HuH-7.5 (cell line): ENCODE measurements around the gene ZNF439.
"Not testable (repeated sequence)": the region's sequence is repeated elsewhere in the genome, so short reads cannot be mapped to it uniquely, and the experiment has no call there.

Experiments
- DNase-seq: peaks from one replicate; pipeline ENCODE4 v3.0.0; 2011; ENCODE audit warnings: low spot score

Gene ZNF439

DNA sequence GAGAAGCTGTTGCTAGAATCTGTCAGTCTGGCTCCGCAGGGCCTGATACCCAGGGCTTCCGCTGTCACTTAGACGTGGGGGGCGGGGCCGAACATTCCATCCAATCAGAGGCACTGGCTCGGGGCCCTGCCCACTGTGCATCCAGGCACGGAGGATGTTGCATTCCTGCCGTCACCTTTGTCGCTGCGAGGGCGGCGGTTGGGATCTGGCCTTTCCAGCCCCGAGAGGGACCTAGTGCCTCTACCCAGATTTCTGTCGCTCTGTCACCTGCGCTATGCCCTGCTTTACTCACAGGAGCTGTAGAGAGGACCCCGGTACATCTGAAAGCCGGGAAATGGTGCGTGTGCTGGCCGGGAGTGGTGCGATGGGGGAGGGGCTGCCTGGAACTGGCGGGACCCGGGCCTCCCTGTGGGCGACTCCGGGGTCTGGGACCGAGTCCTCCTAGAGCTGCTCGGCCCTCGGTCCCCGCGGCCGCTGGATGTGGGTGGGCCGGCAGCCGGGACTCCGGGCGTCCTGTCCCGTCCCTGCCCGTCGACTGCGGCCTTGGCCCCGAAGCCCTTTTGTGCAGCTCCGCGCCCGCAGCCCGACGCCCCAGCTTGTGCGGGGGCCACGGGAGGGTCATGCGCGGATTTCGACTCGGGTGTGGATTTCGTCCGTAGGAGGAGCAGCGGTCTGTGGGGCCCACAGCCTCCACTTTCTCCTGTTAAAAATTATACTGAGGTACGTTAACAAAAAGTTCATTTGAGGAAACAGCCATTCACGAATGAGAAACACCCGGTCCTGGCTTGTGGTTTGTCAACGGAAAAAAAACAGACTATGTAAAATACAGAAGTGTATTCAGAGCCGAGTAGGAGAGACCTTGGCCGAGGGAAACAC lies at the start of gene ZNF439:
Gene ZNF439, plus strand, starts transcription at position 133 of the 876 bp plus-strand sequence. Its CDS starts 142 bp downstream, at position 275.
- DNase-seq: peak; percentile 62

DNA sequence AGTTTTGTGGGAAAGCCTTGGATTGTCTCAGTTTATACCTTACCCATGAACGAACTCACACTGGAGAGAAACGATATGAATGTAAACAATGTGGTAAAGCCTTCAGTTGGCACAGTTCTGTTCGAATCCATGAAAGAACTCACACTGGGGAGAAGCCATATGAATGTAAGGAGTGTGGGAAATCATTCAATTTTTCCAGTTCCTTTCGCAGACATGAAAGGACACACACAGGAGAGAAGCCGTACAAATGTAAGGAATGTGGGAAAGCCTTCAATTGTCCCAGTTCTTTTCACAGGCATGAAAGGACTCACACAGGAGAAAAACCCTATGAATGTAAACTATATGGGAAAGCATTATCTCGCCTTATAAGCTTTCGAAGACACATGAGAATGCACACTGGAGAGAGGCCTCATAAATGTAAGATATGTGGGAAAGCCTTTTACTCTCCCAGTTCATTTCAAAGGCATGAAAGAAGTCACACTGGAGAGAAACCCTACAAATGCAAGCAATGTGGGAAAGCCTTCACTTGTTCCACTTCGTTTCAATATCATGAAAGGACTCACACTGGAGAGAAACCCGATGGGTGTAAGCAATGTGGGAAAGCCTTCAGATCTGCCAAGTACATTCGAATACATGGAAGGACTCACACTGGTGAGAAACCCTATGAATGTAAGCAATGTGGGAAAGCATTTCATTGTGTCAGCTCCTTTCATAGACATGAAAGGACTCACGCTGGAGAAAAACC lies 42.0 kb upstream of the ZNF439 start:
- no peak for DNase-seq

DNA sequence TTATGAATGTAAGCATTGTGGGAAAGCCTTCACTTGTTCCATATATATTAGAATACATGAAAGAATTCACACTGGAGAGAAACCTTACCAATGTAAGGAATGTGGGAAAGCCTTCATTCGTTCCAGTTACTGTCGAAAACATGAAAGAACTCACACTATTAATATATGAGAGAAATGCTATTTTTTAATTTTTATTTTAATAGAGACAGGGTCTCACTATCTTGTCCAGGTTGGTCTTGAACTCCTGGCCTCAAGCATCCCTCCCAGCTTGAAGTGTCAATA lies 41.5 kb upstream of the ZNF439 start:
- no peak for DNase-seq

DNA sequence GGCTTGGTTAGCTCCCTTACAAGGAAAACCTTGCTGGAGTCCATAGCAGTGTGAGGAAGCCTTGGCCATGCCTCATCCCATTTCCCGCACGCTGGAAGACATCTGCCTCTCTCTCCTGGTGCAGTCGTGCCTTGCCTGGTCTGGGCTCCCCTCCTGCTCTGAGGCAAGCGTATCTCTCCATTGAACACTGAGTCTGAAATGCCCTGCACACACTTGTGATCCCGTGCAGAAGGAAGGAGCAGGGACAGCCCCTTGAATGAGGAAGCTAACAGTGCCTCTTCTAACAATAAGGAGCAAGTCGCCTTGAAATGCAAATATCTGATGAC lies 34.9 kb upstream of the ZNF439 start:
- DNase-seq: no peak

DNA sequence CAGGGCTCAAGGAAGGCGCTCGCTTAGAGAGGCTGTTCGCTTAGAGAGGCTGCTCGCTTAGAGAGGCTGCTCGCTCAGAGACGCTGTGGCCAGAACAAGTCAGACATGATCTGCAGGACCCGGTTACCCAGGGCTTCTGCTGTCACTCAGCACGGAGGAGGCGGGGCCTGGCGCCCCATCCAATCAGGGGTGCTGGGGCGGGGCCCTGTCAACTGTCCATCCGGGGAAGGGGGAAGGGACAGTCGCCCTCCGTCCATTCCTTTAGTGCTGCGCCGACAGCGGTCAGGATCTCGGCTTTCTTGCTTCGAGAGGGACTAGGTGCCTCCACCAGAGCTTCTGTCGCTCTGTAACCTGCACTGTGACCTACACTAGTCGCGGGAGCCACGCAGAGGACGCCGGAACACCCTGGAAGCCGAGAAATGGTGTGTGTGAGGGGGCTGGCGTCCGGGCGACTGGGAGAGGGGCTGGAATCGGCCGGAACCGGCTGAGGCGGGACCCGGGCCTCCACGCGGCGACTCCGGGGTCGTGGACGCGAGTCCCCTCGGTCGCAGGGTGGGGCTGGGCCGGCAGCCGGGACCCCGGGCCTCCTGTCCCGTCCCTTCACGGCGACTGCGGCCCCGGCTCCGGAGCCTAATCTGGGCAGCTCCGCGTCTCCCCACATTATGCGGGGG lies 34.4 kb upstream of the ZNF439 start, which contains the start of gene ZNF440:
Gene ZNF440, plus strand, starts transcription at position 245 of the 671 bp plus-strand sequence. Its CDS starts 175 bp downstream, at position 420.
- DNase-seq: peak; percentile 93

DNA sequence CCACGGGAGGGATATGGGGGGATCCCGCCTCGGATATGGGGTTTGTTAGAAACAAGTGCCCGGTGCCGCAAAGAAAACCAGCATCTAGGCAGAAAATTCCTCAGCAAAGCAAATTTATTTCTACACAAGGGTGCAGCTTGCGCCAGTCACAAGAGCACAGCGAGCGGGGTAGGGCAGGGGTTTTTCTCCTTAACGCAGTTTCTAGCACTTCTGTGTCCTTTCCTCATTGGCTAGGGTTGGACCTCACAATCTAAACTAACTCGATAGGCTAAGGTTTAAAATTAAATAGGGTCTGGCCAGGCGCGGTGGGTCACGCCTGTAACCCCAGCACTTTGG lies 33.9 kb upstream of the ZNF439 start:
- DNase-seq: no peak

DNA sequence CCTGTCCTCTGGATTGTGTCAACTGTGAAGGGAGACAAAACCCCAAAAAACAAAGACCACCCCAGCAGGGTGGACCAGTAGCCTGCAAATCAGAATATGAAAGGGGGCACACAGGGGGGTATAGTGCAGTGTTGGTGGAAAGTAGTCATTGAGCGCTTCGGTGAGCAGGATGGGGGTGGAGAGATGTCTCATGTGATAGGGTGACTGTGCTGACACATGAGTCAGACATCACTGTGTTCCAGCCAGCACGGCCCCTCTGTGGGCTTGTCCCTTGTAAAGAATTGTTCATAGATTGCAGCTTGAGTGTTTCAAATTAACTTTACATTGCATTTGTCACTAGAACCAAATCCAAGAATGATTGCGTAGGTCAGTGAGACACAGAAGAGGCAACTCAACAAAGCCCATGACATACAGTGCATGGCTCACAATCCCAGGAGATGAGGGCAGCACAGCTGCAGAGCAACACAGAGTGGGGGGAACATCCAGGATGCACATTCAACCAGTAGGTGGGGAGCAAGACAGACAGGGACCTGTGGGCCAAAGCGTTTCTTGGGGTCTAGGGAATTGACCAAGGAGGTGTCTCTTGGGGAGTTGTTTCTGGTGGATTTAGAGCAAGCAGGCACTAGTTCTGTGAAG lies 26.9 kb upstream of the ZNF439 start:
- DNase-seq: no peak

DNA sequence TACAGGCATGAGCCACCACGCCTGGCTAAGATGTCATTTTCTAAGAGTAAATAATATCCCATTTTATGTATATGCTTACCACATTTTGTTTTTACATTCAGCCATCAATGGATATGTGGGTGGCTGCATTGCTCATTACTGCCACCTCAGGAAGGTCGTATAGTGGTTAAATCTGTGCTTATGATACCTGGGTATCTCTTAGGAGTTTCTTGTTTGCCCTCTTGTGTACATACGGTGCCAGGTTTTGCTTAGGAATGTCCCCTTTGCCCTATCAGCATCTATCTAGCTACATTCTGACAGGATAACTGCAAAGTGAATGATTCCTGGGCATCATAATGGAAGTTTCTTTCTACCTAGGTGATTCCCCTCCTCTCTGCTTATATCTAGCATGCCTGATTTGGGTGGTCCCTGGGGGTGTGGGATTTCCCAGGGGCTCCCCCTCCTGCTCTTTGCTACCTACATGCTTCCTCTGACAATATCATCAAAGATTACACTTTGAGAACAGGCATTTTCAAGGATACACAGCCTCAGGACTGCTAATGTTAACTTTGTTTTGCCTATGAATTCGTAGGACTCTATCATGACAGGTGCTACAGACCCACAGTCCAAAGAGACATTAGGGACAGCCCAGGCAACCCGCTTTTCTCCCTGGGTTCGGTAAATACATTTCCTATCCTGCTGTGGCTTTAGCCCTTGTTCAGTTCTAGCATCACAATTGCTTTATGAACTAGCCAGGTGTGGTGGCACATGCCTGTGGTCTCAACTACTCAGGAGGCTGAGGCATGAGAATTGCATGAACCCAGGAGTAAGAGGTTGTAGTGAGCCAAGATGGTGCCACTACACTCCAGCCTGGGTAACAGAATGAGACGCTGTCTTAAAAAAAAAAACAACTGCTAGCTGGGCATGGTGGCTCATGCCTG lies 19.3 kb upstream of the ZNF439 start:
- DNase-seq: not testable (repeated sequence)

DNA sequence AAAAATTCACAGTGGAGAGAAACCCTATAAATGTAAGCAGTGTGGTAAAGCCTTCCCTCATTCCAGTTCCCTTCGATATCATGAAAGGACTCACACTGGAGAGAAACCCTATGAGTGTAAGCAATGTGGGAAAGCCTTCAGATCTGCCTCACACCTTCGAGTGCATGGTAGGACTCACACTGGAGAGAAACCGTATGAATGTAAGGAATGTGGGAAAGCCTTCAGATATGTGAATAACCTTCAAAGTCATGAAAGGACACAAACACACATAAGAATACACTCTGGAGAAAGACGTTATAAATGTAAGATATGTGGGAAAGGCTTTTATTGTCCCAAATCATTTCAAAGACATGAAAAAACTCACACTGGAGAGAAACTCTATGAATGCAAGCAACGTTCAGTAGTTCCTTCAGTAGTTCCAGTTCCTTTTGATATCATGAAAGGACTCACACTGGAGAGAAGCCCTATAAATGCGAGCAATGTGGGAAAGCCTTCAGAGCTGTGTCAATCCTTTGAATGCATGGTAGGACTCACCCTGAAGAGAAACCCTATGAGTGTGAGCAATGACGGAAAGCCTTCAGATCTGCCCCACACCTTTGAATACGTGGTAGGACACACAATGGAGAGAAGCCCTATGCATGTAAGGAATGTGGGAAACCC lies 16.1 kb upstream of the ZNF439 start:
- DNase-seq: no peak

DNA sequence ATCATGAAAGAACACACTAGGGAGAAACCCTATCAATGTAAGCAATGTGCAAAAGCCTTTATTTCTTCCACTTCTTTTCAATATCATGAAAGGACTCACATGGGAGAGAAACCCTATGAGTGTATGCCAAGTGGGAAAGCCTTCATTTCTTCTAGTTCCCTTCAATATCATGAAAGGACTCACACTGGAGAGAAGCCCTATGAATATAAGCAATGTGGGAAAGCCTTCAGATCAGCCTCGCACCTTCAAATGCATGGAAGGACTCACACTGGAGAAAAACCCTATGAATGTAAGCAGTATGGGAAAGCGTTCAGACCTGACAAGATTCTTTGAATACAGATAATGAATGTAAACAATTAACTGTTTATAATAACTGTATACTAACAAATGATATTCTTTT lies 15.0 kb upstream of the ZNF439 start:
- no peak for DNase-seq

DNA sequence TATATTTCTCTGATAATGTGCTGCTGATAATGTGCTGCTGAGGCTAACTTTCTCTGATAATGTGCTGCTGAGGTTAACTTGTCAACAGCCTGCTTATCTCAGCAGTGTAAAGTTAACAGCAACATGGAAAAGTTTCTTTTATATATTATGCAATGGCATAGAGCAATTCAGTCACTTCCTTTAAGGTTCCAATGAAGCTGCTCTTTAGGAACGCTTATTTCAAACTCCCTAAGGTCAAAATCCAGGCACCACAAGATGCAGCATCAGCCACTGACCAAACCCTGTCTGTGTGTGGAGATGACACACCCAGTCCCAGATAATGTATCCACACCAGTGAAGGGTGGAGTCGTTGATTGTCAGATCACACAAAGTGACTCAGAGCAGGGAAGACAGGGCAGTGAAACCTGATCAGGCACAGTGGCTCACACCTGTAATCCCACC lies 12.9 kb upstream of the ZNF439 start:
- DNase-seq: not testable (repeated sequence)

DNA sequence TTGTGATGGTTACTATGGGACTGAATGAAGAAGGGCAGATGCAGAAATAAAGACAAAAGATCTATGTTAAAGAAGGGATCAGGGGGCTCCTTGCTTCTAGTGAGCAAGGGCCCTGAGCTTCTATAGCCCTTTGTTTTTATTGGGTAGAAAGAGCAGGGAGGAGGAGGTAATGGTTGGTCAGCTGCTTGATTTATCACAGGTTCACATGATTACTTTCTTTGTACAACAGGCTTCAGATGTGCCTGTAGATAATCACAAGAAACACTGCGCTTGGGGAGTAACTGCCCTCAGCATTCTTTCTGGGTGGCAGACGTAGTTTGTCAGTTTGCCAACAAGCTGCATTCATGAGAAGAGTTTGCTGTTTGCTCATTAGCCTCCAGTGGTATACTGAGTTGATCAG lies 4.8 kb upstream of the ZNF439 start:
- no peak for DNase-seq

DNA sequence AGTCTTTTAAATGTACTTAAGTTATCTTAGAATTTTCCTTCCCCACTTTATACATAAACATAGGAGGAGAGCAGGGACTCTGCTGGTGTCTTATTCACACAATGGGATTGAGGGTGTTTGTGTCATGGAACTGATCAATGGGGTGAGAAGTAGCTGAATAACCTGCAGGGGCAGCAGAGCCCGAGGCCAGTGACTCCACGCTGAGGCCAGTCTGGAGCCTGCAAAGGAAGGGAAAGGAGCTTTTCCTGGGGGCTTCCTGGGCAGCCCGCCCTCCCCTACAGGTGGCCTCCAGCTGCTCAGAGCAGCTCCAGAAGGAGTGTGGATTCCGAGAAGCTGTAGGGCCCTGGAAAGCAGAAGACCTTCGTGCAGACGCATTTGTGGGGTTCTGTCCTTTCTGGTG lies 911 bp upstream of the ZNF439 start:
- DNase-seq: not testable (repeated sequence)

DNA sequence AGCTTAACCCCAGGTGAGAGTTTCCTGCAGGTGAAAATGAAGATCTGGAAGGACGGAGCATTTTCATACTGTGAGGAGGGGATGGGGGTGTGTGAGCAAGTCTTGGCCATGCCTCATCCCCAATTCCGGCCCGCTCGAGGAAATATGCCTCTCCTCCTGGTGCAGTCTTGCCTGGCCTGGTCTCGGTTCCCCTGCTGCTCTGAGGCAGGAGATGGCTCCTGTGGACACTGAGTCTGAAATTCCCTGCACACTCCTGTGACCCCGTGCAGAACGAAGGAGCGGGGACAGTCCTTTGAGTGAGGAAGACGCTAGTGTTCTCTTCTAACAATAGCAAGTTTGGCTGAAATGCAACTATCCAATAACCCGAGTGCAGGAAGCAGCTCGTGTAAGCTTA lies 329 bp upstream of the ZNF439 start:
- DNase-seq: no peak

DNA sequence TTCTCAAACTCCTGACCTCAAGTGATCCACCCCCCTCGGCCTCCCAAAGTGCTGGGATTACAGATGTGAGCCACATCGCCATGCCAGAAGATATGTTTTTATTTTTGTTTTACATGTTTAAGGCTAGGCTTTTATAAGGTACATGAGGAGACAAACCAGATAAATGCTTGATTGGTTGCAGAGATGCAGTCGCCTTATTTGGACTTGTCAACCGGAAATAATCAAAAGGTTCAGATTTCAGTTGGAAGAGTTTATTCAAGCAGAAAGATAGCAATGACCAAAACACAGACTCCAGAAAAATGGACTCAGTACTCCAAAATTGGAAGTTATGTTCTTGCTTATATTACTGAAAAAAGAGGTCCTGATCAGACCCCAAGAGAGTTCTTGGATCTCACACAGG lies 1.8 kb downstream of the ZNF439 start:
- not testable (repeated sequence) for DNase-seq

DNA sequence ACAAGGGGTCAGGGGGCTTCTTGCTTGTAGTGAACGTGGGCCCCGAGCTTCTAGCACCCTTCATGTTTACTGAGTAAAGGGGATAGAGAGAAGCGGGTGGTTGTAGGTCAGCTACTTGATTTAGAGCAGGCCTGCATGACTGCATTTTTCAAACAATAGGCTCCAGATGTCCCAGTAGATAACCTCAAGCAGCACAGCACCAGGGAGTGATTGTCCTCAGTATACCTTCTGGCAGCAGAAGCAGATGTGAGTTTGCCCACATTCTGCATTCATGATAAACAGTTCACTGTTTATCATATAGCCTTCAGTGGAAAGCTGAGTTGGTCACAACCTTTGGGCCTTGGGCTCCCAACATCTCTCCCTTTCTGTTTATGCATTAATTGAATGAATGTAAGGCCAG lies 4.8 kb downstream of the ZNF439 start:
- DNase-seq: no peak

DNA sequence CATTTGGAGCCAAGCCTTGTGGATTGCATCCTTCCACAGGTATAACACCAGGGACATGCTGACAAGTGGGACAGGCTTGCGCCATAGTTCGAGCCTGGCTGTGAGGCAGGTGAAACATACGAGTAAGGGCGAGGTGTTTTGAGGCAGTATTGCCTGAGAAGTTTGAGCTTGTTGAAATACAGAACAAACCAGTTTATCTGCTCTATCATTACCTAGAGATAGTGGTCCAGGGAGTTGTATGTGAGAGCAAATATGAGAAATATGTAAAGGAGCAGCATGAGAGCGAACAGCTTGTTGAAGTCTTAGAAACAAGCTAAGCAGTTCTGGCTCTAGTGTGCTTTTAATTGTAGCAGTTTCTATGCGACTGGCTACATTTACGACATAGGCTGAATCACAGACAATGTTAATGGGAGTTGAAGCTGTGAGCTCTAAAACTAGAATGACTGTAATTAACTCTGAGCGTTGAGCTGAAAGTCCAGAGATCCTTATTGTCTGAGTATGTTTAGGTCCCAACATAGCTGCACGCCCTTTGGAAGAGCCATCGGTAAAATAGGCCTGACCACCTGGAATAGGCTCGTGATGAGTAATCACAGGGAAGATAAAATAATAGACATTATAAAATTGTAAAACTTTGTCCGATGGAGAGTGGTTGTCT lies 8.2 kb downstream of the ZNF439 start:
- DNase-seq: no peak

DNA sequence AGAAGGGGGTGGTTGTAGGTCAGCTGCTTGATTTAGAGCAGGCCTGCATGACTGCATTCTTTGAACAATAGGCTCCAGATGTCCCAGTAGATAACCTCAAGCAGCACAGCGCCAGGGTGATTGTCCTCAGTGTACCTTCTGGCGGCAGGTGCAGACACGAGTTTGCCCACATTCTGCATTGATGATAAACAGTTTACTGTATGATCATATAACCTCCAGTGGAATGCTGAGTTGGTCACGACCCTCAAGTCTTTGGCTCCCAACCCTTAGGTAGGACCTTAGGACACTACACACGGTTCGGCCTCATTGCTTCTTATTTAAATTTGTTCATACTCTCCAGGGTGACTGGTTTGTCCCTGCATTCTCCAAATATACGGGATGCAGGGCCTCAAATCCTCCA lies 12.2 kb downstream of the ZNF439 start:
- DNase-seq: no peak

DNA sequence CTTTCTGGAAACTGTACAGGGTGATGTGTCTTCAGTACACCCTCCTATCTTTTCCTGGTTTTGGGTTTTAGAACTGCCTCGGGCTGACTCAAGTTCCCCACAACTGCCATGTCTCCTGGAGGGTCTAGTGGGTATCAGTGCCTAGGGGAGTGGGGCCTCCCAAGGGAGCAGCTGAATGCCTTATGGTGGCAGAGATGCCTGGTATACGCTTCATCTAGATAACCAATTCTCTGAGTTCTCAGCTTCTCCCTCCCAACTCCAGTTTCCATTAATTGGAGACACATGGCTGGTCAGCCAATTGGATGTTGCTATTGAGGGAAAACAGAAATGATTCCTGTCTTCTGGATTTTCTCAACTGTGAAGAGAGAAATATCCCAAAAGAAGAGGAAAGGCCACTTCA lies 12.8 kb downstream of the ZNF439 start:
- no peak for DNase-seq

DNA sequence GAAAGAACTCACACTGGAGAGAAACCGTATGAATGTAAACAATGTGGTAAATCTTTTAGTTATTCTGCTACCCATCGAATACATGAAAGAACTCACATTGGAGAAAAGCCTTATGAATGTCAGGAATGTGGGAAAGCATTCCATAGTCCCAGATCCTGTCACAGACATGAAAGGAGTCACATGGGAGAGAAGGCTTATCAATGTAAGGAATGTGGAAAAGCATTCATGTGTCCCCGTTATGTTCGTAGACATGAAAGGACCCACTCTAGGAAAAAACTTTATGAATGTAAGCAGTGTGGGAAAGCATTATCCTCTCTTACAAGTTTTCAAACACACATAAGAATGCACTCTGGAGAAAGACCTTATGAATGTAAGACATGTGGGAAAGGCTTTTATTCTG lies 19.2 kb downstream of the ZNF439 start:
- DNase-seq: not testable (repeated sequence)
